ENCODE results near the gene ANTXR2.

- TF ChIP-seq POLR2A (IDR thresholded peaks at IDR 0.05): no peak
- no peak for TF ChIP-seq CTCF (IDR thresholded peaks at IDR 0.05)
These were observed 125.6 kb downstream of the ANTXR2 start for GRCh38 chr4:79947386-79947785.
